NCI-H1092 (cell line): ENCODE data around the gene THUMPD2.
A peak's percentile ranks its signal among the peaks of the same experiment; 100 is the strongest.
"Not testable (repeated sequence)": the region's sequence is repeated elsewhere in the genome, so short reads cannot be mapped to it uniquely, and the experiment has no call there.

Source experiments
- DNase-seq: peaks from one replicate; lab custom pipeline; 2025; lab: John Stamatoyannopoulos, UW

The THUMPD2 gene

GRCh38 chr2:39755466-39755865 lies 23.6 kb downstream of the THUMPD2 start:
- DNase-seq: no peak

GRCh38 chr2:39743269-39743776 lies 35.7 kb downstream of the THUMPD2 start:
- DNase-seq: no peak

GRCh38 chr2:39741871-39742270 lies 37.2 kb downstream of the THUMPD2 start:
- no peak for DNase-seq

- DNase-seq: no peak
Observed at GRCh38 chr2:39739386-39739785, 39.7 kb downstream of the THUMPD2 start.

- no peak for DNase-seq
Observed at GRCh38 chr2:39738936-39739335, 40.1 kb downstream of the THUMPD2 start.

- no peak for DNase-seq
Observed at GRCh38 chr2:39737661-39738060, 41.4 kb downstream of the THUMPD2 start.

GRCh38 chr2:39736640-39737039 lies 42.4 kb downstream of the THUMPD2 start:
- DNase-seq: no peak

GRCh38 chr2:39735648-39736047 lies 43.4 kb downstream of the THUMPD2 start:
- no peak for DNase-seq

- no peak for DNase-seq
Observed at GRCh38 chr2:39734445-39734844, 44.6 kb downstream of the THUMPD2 start.

- no peak for DNase-seq
Observed at GRCh38 chr2:39733070-39733674, 45.9 kb downstream of the THUMPD2 start.

GRCh38 chr2:39732482-39732881 lies 46.6 kb downstream of the THUMPD2 start:
- no peak for DNase-seq

- DNase-seq: no peak
Observed at GRCh38 chr2:39731546-39731945, 47.5 kb downstream of the THUMPD2 start.

- DNase-seq: peak; percentile 9
Observed at GRCh38 chr2:39730685-39731302, 48.3 kb downstream of the THUMPD2 start.

GRCh38 chr2:39730276-39730675 lies 48.8 kb downstream of the THUMPD2 start:
- no peak for DNase-seq

GRCh38 chr2:39728941-39729351 lies 50.1 kb downstream of the THUMPD2 start:
- DNase-seq: no peak

GRCh38 chr2:39728085-39728484 lies 51.0 kb downstream of the THUMPD2 start:
- not testable (repeated sequence) for DNase-seq

GRCh38 chr2:39725401-39725800 lies 53.7 kb downstream of the THUMPD2 start:
- no peak for DNase-seq

GRCh38 chr2:39724828-39725144 lies 54.3 kb downstream of the THUMPD2 start:
- DNase-seq: no peak

- no peak for DNase-seq
Observed at GRCh38 chr2:39723946-39724827, 54.9 kb downstream of the THUMPD2 start.

- DNase-seq: no peak
Observed at GRCh38 chr2:39723497-39723896, 55.6 kb downstream of the THUMPD2 start.

GRCh38 chr2:39720970-39721369 lies 58.1 kb downstream of the THUMPD2 start:
- no peak for DNase-seq

GRCh38 chr2:39719317-39719716 lies 59.7 kb downstream of the THUMPD2 start:
- no peak for DNase-seq

- DNase-seq: no peak
Observed at GRCh38 chr2:39718483-39718882, 60.6 kb downstream of the THUMPD2 start.
